H1 (cell line): ENCODE data around the gene MEGF9. TPM values are rescaled to one million over a fixed set of nuclear protein-coding genes. Genes with fewer than 3 reads are reported as not detected.

Experiments
- CTCF ChIA-PET: fragments of 300-600 bp; sonication (Branson Sonifier 250); formaldehyde crosslinking; loops from one replicate; lab custom pipeline; 2021; ENCODE audit not compliant: partially characterized antibody; lab: Charles Lee
- POLR2A ChIA-PET: fragments of 300-600 bp; sonication (Branson Sonifier 250); formaldehyde crosslinking; loops from one replicate; lab custom pipeline; 2021; ENCODE audit warnings: inconsistent platforms; ENCODE audit not compliant: partially characterized antibody; lab: Charles Lee
- DNase-seq, 2 experiments: peaks; one replicate each; pipeline versions ENCODE4 v3.0.0 to v3.0.0-alpha.2; 2010 to 2022; ENCODE audit warnings: low spot score in 2 of 2, low read depth in 1 of 2, mixed read lengths in 1 of 2
- FAIRE-seq: peaks from 2 replicates; lab custom pipeline; 2011; peaks lifted over from hg19 to GRCh38; lab: Jason Lieb, UNC
- H2AFZ ChIP-seq: 2 replicates; pipeline ENCODE4 v1.8.1; 2012; ENCODE audit warnings: low read length, inconsistent platforms
- H2AK5ac ChIP-seq: 2 replicates; pipeline ENCODE4 v1.6.1; 2013; ENCODE audit warnings: low read depth, low read length
- H2BK120ac ChIP-seq: replicated peaks from 2 replicates; pipeline ENCODE3; 2013; ENCODE audit warnings: low read depth, low read length, inconsistent platforms
- H2BK12ac ChIP-seq: 2 replicates; pipeline ENCODE4 v1.6.1; 2013; ENCODE audit warnings: low read depth, low read length
- H2BK15ac ChIP-seq: 2 replicates; pipeline ENCODE4 v1.6.1; 2013; ENCODE audit warnings: low read length
- H2BK20ac ChIP-seq: 2 replicates; pipeline ENCODE4 v1.6.1; 2013; ENCODE audit warnings: low read length
- H2BK5ac ChIP-seq: 2 replicates; pipeline ENCODE4 v1.6.1; 2013; ENCODE audit warnings: low read depth, low read length
- H3K14ac ChIP-seq: 2 replicates; pipeline ENCODE4 v1.6.1; 2013; ENCODE audit warnings: inconsistent platforms; ENCODE audit not compliant: insufficient read length
- H3K18ac ChIP-seq: 2 replicates; pipeline ENCODE4 v1.6.1; 2013; ENCODE audit warnings: low read length; ENCODE audit errors: extremely low read depth
- H3K23ac ChIP-seq: 2 replicates; pipeline ENCODE4 v1.6.1; 2013; ENCODE audit warnings: inconsistent platforms; ENCODE audit not compliant: insufficient read length
- H3K23me2 ChIP-seq: 2 replicates; pipeline ENCODE4 v1.6.1; 2013; ENCODE audit warnings: low read depth, low read length
- H3K27ac ChIP-seq: 2 replicates; pipeline ENCODE4 v1.6.1; 2011; ENCODE audit warnings: low read depth, low read length, inconsistent platforms
- H3K27me3 ChIP-seq, 4 experiments: replicated peaks in 1 of 4; 1 replicate in 1 of 4; 2 replicates in 3 of 4; pipeline versions ENCODE4 v1.6.1 to v1.8.1; 2011 to 2013; ENCODE audit warnings: low read length in 3 of 4, mild to moderate bottlenecking in 3 of 4, inconsistent platforms in 2 of 4, mixed read lengths in 2 of 4, moderate library complexity in 1 of 4; ENCODE audit not compliant: control insufficient read depth in 3 of 4, insufficient read depth in 3 of 4; ENCODE audit errors: extremely low read depth in 1 of 4
- H3K36me3 ChIP-seq, 4 experiments: 2 replicates each; pipeline versions ENCODE4 v1.6.1 to v1.8.1; 2011 to 2013; ENCODE audit warnings: mild to moderate bottlenecking in 4 of 4, low read length in 3 of 4, moderate library complexity in 2 of 4, control low read depth in 1 of 4, inconsistent platforms in 1 of 4; ENCODE audit not compliant: insufficient read depth in 4 of 4, control insufficient read depth in 2 of 4
- H3K4ac ChIP-seq: replicated peaks from 2 replicates; pipeline ENCODE3; 2013; ENCODE audit warnings: low read length, low read depth, mixed read lengths, inconsistent platforms; ENCODE audit not compliant: insufficient read length
- H3K4me1 ChIP-seq, 4 experiments: replicated peaks in 1 of 4; 1 replicate in 1 of 4; 2 replicates in 3 of 4; pipeline versions ENCODE4 v1.6.1 to v1.8.1; 2011 to 2013; ENCODE audit warnings: low read length in 3 of 4, inconsistent platforms in 2 of 4, mixed read lengths in 1 of 4; ENCODE audit not compliant: insufficient read depth in 4 of 4, control insufficient read depth in 3 of 4
- H3K4me2 ChIP-seq, 2 experiments: 2 replicates each; pipeline versions ENCODE4 v1.6.1 to v1.8.1; 2011 to 2013; ENCODE audit warnings: low read depth in 2 of 2, low read length in 2 of 2, control low read depth in 1 of 2, inconsistent platforms in 1 of 2, mild to moderate bottlenecking in 1 of 2; ENCODE audit not compliant: insufficient read depth in 1 of 2
- H3K4me3 ChIP-seq, 4 experiments: fragments of 200-600, 300-600 bp in 1 of 4; sonication (generic), shearing (Covaris generic), sonication (Bioruptor Twin) in 1 of 4; 2 replicates each; pipeline versions ENCODE4 v1.5.1 to v1.8.1; 2011 to 2016; ENCODE audit warnings: low read length in 4 of 4, low read depth in 3 of 4, control low read depth in 2 of 4, inconsistent platforms in 2 of 4, mild to moderate bottlenecking in 2 of 4, mixed read lengths in 1 of 4, moderate library complexity in 1 of 4; ENCODE audit not compliant: insufficient read depth in 2 of 4; ENCODE audit errors: extremely low read depth in 1 of 4
- H3K56ac ChIP-seq: replicated peaks from 2 replicates; pipeline ENCODE3; 2013; ENCODE audit warnings: low read depth, mild to moderate bottlenecking, mixed read lengths, low read length, inconsistent platforms; ENCODE audit not compliant: insufficient read length
- H3K79me1 ChIP-seq: 2 replicates; pipeline ENCODE4 v1.6.1; 2013; ENCODE audit warnings: low read depth, low read length, control low read depth
- H3K79me2 ChIP-seq, 2 experiments: 2 replicates each; pipeline versions ENCODE4 v1.6.1 to v1.8.1; 2012 to 2013; ENCODE audit warnings: low read length in 2 of 2, mild to moderate bottlenecking in 2 of 2, inconsistent platforms in 1 of 2; ENCODE audit not compliant: insufficient read depth in 2 of 2, control insufficient read depth in 1 of 2
- H3K9ac ChIP-seq, 4 experiments: replicated peaks in 1 of 4; 1 replicate in 1 of 4; 2 replicates in 3 of 4; pipeline versions ENCODE4 v1.6.1 to v1.8.1; 2011 to 2013; ENCODE audit warnings: low read depth in 3 of 4, low read length in 3 of 4, control low read depth in 2 of 4, mild to moderate bottlenecking in 2 of 4, moderate library complexity in 2 of 4, inconsistent platforms in 1 of 4; ENCODE audit errors: extremely low read depth in 1 of 4
- H3K9me3 ChIP-seq, 2 experiments: 2 replicates each; pipeline versions ENCODE4 v1.6.1 to v1.8.1; 2012 to 2013; ENCODE audit warnings: mild to moderate bottlenecking in 2 of 2, moderate library complexity in 2 of 2, control low read depth in 1 of 2, inconsistent platforms in 1 of 2, low read depth in 1 of 2, low read length in 1 of 2, mixed read lengths in 1 of 2; ENCODE audit not compliant: insufficient read depth in 2 of 2
- H4K20me1 ChIP-seq, 2 experiments: replicated peaks in 1 of 2; 2 replicates each; pipeline versions ENCODE3 to v1.8.1; 2011 to 2013; ENCODE audit warnings: inconsistent platforms in 2 of 2, low read length in 2 of 2, mild to moderate bottlenecking in 1 of 2; ENCODE audit not compliant: insufficient read depth in 2 of 2, control insufficient read depth in 1 of 2
- H4K5ac ChIP-seq: 2 replicates; pipeline ENCODE4 v1.6.1; 2013; ENCODE audit warnings: low read length, low read depth, mixed read lengths, inconsistent platforms; ENCODE audit not compliant: insufficient read length
- H4K8ac ChIP-seq: 2 replicates; pipeline ENCODE4 v1.8.0; 2013; ENCODE audit warnings: mild to moderate bottlenecking, moderate library complexity, low read length, inconsistent platforms; ENCODE audit not compliant: insufficient read depth; ENCODE audit errors: extremely low read depth
- H4K91ac ChIP-seq: replicated peaks from 2 replicates; pipeline ENCODE3; 2013; ENCODE audit warnings: low read length, mixed read lengths, inconsistent platforms; ENCODE audit not compliant: insufficient read length
- BACH1 ChIP-seq: IDR thresholded peaks from 2 replicates; pipeline ENCODE4 v1.6.1; 2012; ENCODE audit warnings: low read length, improper control_type of control experiment
- CEBPB ChIP-seq: IDR thresholded peaks from 2 replicates; pipeline ENCODE4 v1.6.1; 2012; ENCODE audit warnings: low read depth, low read length
- CTBP2 ChIP-seq: IDR thresholded peaks from 2 replicates; pipeline ENCODE4 v1.7.0; 2011; ENCODE audit warnings: borderline replicate concordance, mild to moderate bottlenecking, moderate library complexity, mixed read lengths, low read length; ENCODE audit not compliant: insufficient read depth, insufficient read length
- GTF2F1 ChIP-seq: IDR thresholded peaks from 2 replicates; pipeline ENCODE4 v1.6.1; 2012; ENCODE audit warnings: low read depth, low read length, improper control_type of control experiment, borderline replicate concordance
- POLR2A ChIP-seq, 2 experiments: IDR thresholded peaks; 1 replicate in 1 of 2; 2 replicates in 1 of 2; pipeline ENCODE4 v1.6.1; 2011; ENCODE audit warnings: low read depth in 2 of 2, low read length in 2 of 2, mild to moderate bottlenecking in 2 of 2; ENCODE audit errors: control extremely low read depth in 1 of 2
- RNF2 ChIP-seq: fragments of 200-900, 300-1000 bp; sonication (generic); IDR thresholded peaks from 2 replicates; pipeline ENCODE4 v1.7.1; 2016; ENCODE audit warnings: borderline replicate concordance, low read depth, mild to moderate bottlenecking, antibody characterized with exemption, low read length; ENCODE audit not compliant: poor library complexity, severe bottlenecking; ENCODE audit errors: missing control alignments
- SP1 ChIP-seq: IDR thresholded peaks from 2 replicates; pipeline ENCODE4 v1.6.1; 2011; ENCODE audit warnings: low read depth, low read length
- ZNF274 ChIP-seq: IDR thresholded peaks from 2 replicates; pipeline ENCODE4 v1.7.0; 2012; ENCODE audit warnings: low read length, borderline replicate concordance; ENCODE audit errors: extremely low read depth
- WGBS, 2 experiments: shearing (Covaris generic) in 1 of 2; methylation state at CpG; one replicate each; pipeline versions ENCODE4 v1.1.6 to v1.1.7; 2013 to 2015; ENCODE audit warnings: low lambda C conversion rate in 2 of 2, mixed read lengths in 2 of 2, inconsistent platforms in 1 of 2, low coverage in 1 of 2, missing lambda C conversion rate in 1 of 2; ENCODE audit not compliant: insufficient replicate concordance in 2 of 2, insufficient coverage in 1 of 2, insufficient read length in 1 of 2; ENCODE audit errors: extremely low coverage in 1 of 2, missing lambda C conversion rate in 1 of 2; 5-methylcytosine and 5-hydroxymethylcytosine counted together
- polyA plus RNA-seq, 7 experiments: library from polyadenylated mRNA; depleted of rRNA in 3 of 7; stranded (reverse) in 5 of 7; unstranded in 2 of 7; fragments of >200 nt in 5 of 7; fragments of 200-250 nt in 2 of 7; gene quantifications; 1 replicate in 5 of 7; 2 replicates in 1 of 7; 4 replicates in 1 of 7; pipeline versions ENCODE4 v1.2.1 to v1.2.3, GENCODE V29; 2011 to 2013; ENCODE audit warnings: missing spikeins in 2 of 7, mixed read lengths in 2 of 7
- total RNA-seq: library from RNA; stranded (reverse); fragmentation: NEBNext Ultra II Directional; extraction: Animal tissue kit (Norgen Biotek cat#: 25700); gene quantifications from 2 replicates; pipeline ENCODE4 v1.2.1, GENCODE V29; 2021

The MEGF9 gene
- total and polyA plus RNA-seq, 2 of the 8 experiments (the other 6 are each of a cell fraction or from before 2014, with no cell fraction given), result 0.45 to 1.8 TPM

DNA sequence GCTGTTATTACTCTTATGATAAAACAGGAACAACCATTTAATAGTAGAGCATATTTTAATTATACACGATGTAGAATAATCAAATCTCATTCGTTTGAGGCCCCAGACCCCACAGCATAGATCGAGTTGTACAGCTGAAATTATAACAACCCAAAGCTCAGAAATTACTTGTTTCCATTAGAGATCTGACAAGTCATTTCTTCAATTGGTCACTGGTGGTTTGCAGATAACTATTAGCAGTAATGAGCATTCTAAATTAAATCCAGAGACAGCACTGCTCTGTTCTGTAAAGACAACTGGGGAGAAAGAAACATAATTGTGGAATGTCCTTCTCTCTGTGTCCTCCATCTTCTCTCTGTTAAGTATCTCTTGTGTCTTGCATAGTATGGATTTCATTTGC, 147.2 kb downstream of the MEGF9 start:
- H3K56ac ChIP-seq, result no peak overlapping the region
- no peak overlapping the region for H2BK12ac ChIP-seq
- no peak overlapping the region for H4K5ac ChIP-seq
- no peaks in the 10 kb centered on the region for H3K23me2 ChIP-seq
- H2AK5ac ChIP-seq, result no peak overlapping the region
- no peak overlapping the region for H2BK15ac ChIP-seq
- 93% methylated on average over 3 of the region's 3 CpGs; no CpG with 5 or more reads in 1 of the 2 experiments for WGBS, 2 experiments
- H3K27me3 ChIP-seq, result no peaks in the 10 kb centered on the region
- no peak overlapping the region for H2BK5ac ChIP-seq
- H3K18ac ChIP-seq, result no peak overlapping the region
- no peak overlapping the region for H2AFZ ChIP-seq
- no peak overlapping the region for H2BK120ac ChIP-seq
- CTCF ChIA-PET, result interaction anchor here (1.1 kb wide), 1 partner anchor 10 kb away, joined by 3 read pairs; no protein-coding TSS in a partner anchor
- no peak overlapping the region for H3K27ac ChIP-seq
- H4K8ac ChIP-seq, result no peak overlapping the region
- peaks cover 22 to 72% (median 40%) of the 10 kb centered on the region in 4 experiments; a peak in 7 of 8 replicates for H3K36me3 ChIP-seq
- no peaks in the 10 kb centered on the region for H3K4me1 ChIP-seq
- no peak overlapping the region for H3K9ac ChIP-seq
- peaks cover 0 to 17% of the 10 kb centered on the region in 2 experiments for H4K20me1 ChIP-seq
- POLR2A ChIA-PET, result no interaction called here
- H3K23ac ChIP-seq, result no peak overlapping the region
- TF ChIP-seq SP1 (no peak), POLR2A (IDR thresholded peaks at IDR 0.05; ENCODE audit: control extremely low read depth in 1 of 2, low read depth in 2 of 2, low read length in 2 of 2) (no peak), GTF2F1 (no peak), BACH1 (no peak), CTBP2 (no peak), ZNF274 (no peak), RNF2 (no peak), CEBPB (no peak)
- H3K79me2 ChIP-seq, result peaks cover 0 to 21% of the 10 kb centered on the region in 2 experiments; a peak in 2 of 4 replicates
- H4K91ac ChIP-seq, result no peak overlapping the region
- H3K14ac ChIP-seq, result no peak overlapping the region
- no peak for FAIRE-seq
- no peak overlapping the region for H2BK20ac ChIP-seq
- no peak for DNase-seq
- H3K79me1 ChIP-seq, result peaks cover 11% of the 10 kb centered on the region; the same call in 1 of the 2 replicates
- H3K4ac ChIP-seq, result no peak overlapping the region
- no peak overlapping the region for H3K4me3 ChIP-seq
- no peak overlapping the region for H3K4me2 ChIP-seq
- no peaks in the 10 kb centered on the region for H3K9me3 ChIP-seq
